SK-N-SH treated with all-trans-retinoic acid at 6 μM for 48 hours (cell line): ENCODE data around the gene TSTD1.

ENCODE experiments used
- ATAC-seq: fragments of 200-7000 bp; cut with Tn5 transposase; 3 replicates; pipeline ENCODE4 v1.9.1; 2020; ENCODE audit warnings: mild to moderate bottlenecking, moderate library complexity
- ARNTL ChIP-seq: fragments of 450-650 bp; formaldehyde crosslinking; IDR thresholded peaks from 2 replicates; pipeline ENCODE4 v1.5.0; 2020; ENCODE audit warnings: low read depth, mild to moderate bottlenecking, moderate library complexity, borderline replicate concordance
- BACH2 ChIP-seq: fragments of 250-450 bp; sonication (Bioruptor Pico); IDR thresholded peaks from 2 replicates; pipeline ENCODE4 v1.9.0; 2021; ENCODE audit warnings: mild to moderate bottlenecking, borderline replicate concordance
- CSDC2 ChIP-seq: fragments of 250-450 bp; sonication (Bioruptor Pico); IDR thresholded peaks from 2 replicates; pipeline ENCODE4 v1.5.0; 2020; ENCODE audit warnings: mild to moderate bottlenecking, moderate library complexity
- ESRRG ChIP-seq: fragments of 250-450 bp; sonication (Bioruptor Pico); IDR thresholded peaks from 2 replicates; pipeline ENCODE4 v1.6.1; 2021; ENCODE audit warnings: mild to moderate bottlenecking
- GLIS3 ChIP-seq: fragments of 250-450 bp; sonication (Bioruptor Pico); IDR thresholded peaks from 2 replicates; pipeline ENCODE4 v1.5.0; 2020; ENCODE audit warnings: mild to moderate bottlenecking, moderate library complexity
- ISL1 ChIP-seq: fragments of 250-450 bp; sonication (Bioruptor Pico); IDR thresholded peaks from 2 replicates; pipeline ENCODE4 v2.1.2; 2022; ENCODE audit warnings: mild to moderate bottlenecking, moderate library complexity
- OSR1 ChIP-seq: fragments of 250-450 bp; sonication (Bioruptor Pico); IDR thresholded peaks from 2 replicates; pipeline ENCODE4 v1.8.0; 2022; ENCODE audit warnings: moderate library complexity, mild to moderate bottlenecking, inconsistent platforms
- PPARA ChIP-seq: fragments of 250-450 bp; sonication (Bioruptor Pico); IDR thresholded peaks from 2 replicates; pipeline ENCODE4 v1.5.0; 2020; ENCODE audit warnings: mild to moderate bottlenecking, borderline replicate concordance
- SNAI2 ChIP-seq: fragments of 250-450 bp; sonication (Bioruptor Pico); IDR thresholded peaks from 2 replicates; pipeline ENCODE4 v1.5.0; 2020; ENCODE audit warnings: mild to moderate bottlenecking, moderate library complexity
- TOX ChIP-seq: fragments of 250-450 bp; sonication (Bioruptor Pico); IDR thresholded peaks from 2 replicates; pipeline ENCODE4 v1.8.0; 2021; ENCODE audit warnings: mild to moderate bottlenecking, moderate library complexity, borderline replicate concordance
- ZC3H10 ChIP-seq: fragments of 250-450 bp; sonication (Bioruptor Pico); IDR thresholded peaks from 2 replicates; pipeline ENCODE4 v1.5.1; 2021; ENCODE audit warnings: mild to moderate bottlenecking, moderate library complexity
- ZFP3 ChIP-seq: fragments of 250-450 bp; sonication (Bioruptor Pico); IDR thresholded peaks from 2 replicates; pipeline ENCODE4 v1.5.0; 2020; ENCODE audit warnings: mild to moderate bottlenecking, moderate library complexity
- ZFP30 ChIP-seq: fragments of 450-650 bp; formaldehyde crosslinking; IDR thresholded peaks from 2 replicates; pipeline ENCODE4 v1.5.0; 2022; ENCODE audit warnings: mild to moderate bottlenecking, moderate library complexity
- ZNF565 ChIP-seq: fragments of 450-650 bp; formaldehyde crosslinking; conservative IDR thresholded peaks from 2 replicates; pipeline ENCODE4 v1.5.0; 2020; ENCODE audit warnings: low read depth, mild to moderate bottlenecking, moderate library complexity
- ZNF70 ChIP-seq: fragments of 450-650 bp; formaldehyde crosslinking; IDR thresholded peaks from 2 replicates; pipeline ENCODE4 v1.5.0; 2020; ENCODE audit warnings: mild to moderate bottlenecking, moderate library complexity
- ZNF8 ChIP-seq: fragments of 450-650 bp; formaldehyde crosslinking; IDR thresholded peaks from 2 replicates; pipeline ENCODE4 v1.5.0; 2020; ENCODE audit warnings: mild to moderate bottlenecking, moderate library complexity
- TF ChIP-seq, protein P1 (sequence below): fragments of 250-450 bp; sonication (Bioruptor Pico); IDR thresholded peaks from 2 replicates; pipeline ENCODE4 v1.5.1; 2020; ENCODE audit warnings: low read depth, mild to moderate bottlenecking, moderate library complexity
- TF ChIP-seq, protein P2 (sequence below): fragments of 250-450 bp; sonication (Bioruptor Pico); IDR thresholded peaks from 2 replicates; pipeline ENCODE4 v1.8.0; 2021; ENCODE audit warnings: low read depth, mild to moderate bottlenecking, moderate library complexity, borderline replicate concordance
- TF ChIP-seq, protein P3 (sequence below): fragments of 250-450 bp; sonication (Bioruptor Pico); IDR thresholded peaks from 2 replicates; pipeline ENCODE4 v1.5.1; 2021; ENCODE audit warnings: mild to moderate bottlenecking, moderate library complexity
- TF ChIP-seq, protein P4 (sequence below): fragments of 250-450 bp; sonication (Bioruptor Pico); IDR thresholded peaks from 2 replicates; pipeline ENCODE4 v1.8.0; 2020; ENCODE audit warnings: mild to moderate bottlenecking, moderate library complexity, borderline replicate concordance
- TF ChIP-seq, protein P5 (sequence below): fragments of 250-450 bp; sonication (Bioruptor Pico); IDR thresholded peaks from 2 replicates; pipeline ENCODE4 v1.5.0; 2020; ENCODE audit warnings: mild to moderate bottlenecking, moderate library complexity

TSTD1 gene

DNA sequence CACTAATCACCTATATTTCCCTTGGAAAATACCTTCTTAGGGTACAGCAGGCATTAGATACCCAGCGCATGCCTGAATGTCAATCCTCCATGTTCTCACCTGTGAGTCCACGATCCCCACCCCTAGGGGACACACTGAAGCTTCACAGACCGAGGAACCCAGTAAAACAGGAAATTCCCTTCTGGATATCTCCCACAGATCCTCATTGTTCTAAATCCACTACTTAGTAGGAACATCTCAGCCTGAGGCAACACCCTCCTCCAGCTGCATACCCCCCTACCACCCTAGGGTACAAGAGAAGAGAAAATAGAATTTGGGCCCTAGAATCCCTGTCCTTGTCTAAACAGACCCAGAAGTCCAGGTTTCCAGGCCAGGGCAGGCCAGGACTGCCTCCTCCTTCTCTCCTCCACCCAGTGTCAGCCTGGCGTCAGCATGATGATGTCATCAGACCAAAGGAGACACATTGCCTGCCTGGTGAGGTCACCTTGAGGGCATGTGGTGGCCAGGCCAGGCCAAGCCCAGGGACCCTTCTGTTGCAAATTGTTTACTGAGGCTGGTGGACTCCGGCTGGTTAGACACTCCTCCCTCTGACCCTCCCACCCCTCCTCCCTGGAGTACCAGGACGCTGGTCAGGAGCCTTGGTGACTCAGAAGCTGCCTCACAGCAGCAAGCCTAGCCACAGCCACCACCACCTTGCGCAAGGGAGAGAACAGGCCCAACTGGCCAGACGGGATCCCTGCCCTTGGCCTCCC lies 44.4 kb upstream of the TSTD1 start:
- ATAC-seq = peak; percentile 87
- TF ChIP-seq ZC3H10 (CRISPR knock-in tag) (no peak), OSR1 (CRISPR knock-in tag) (no peak), BACH2 (no peak), GLIS3 (CRISPR knock-in tag) (no peak), ESRRG (CRISPR knock-in tag) (no peak), CSDC2 (CRISPR knock-in tag) (no peak), ISL1 (CRISPR knock-in tag) (no peak), ARNTL (CRISPR knock-in tag) (no peak), ZNF565 (CRISPR knock-in tag) (no peak), ZFP30 (CRISPR knock-in tag) (no peak), ZFP3 (CRISPR knock-in tag) (no peak), ZNF70 (CRISPR knock-in tag) (no peak)
- TF ChIP-seq, protein P1, sequence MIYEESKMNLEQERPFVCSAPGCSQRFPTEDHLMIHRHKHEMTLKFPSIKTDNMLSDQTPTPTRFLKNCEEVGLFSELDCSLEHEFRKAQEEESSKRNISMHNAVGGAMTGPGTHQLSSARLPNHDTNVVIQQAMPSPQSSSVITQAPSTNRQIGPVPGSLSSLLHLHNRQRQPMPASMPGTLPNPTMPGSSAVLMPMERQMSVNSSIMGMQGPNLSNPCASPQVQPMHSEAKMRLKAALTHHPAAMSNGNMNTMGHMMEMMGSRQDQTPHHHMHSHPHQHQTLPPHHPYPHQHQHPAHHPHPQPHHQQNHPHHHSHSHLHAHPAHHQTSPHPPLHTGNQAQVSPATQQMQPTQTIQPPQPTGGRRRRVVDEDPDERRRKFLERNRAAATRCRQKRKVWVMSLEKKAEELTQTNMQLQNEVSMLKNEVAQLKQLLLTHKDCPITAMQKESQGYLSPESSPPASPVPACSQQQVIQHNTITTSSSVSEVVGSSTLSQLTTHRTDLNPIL = no peak
- TF ChIP-seq, protein P2, sequence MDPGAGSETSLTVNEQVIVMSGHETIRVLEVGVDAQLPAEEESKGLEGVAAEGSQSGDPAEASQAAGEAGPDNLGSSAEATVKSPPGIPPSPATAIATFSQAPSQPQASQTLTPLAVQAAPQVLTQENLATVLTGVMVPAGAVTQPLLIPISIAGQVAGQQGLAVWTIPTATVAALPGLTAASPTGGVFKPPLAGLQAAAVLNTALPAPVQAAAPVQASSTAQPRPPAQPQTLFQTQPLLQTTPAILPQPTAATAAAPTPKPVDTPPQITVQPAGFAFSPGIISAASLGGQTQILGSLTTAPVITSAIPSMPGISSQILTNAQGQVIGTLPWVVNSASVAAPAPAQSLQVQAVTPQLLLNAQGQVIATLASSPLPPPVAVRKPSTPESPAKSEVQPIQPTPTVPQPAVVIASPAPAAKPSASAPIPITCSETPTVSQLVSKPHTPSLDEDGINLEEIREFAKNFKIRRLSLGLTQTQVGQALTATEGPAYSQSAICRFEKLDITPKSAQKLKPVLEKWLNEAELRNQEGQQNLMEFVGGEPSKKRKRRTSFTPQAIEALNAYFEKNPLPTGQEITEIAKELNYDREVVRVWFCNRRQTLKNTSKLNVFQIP (CRISPR knock-in tag) = no peak
- TF ChIP-seq, protein P3, sequence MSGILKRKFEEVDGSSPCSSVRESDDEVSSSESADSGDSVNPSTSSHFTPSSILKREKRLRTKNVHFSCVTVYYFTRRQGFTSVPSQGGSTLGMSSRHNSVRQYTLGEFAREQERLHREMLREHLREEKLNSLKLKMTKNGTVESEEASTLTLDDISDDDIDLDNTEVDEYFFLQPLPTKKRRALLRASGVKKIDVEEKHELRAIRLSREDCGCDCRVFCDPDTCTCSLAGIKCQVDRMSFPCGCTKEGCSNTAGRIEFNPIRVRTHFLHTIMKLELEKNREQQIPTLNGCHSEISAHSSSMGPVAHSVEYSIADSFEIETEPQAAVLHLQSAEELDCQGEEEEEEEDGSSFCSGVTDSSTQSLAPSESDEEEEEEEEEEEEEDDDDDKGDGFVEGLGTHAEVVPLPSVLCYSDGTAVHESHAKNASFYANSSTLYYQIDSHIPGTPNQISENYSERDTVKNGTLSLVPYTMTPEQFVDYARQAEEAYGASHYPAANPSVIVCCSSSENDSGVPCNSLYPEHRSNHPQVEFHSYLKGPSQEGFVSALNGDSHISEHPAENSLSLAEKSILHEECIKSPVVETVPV = no peak
- TF ChIP-seq, protein P4, sequence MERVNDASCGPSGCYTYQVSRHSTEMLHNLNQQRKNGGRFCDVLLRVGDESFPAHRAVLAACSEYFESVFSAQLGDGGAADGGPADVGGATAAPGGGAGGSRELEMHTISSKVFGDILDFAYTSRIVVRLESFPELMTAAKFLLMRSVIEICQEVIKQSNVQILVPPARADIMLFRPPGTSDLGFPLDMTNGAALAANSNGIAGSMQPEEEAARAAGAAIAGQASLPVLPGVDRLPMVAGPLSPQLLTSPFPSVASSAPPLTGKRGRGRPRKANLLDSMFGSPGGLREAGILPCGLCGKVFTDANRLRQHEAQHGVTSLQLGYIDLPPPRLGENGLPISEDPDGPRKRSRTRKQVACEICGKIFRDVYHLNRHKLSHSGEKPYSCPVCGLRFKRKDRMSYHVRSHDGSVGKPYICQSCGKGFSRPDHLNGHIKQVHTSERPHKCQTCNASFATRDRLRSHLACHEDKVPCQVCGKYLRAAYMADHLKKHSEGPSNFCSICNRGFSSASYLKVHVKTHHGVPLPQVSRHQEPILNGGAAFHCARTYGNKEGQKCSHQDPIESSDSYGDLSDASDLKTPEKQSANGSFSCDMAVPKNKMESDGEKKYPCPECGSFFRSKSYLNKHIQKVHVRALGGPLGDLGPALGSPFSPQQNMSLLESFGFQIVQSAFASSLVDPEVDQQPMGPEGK (CRISPR knock-in tag) = no peak
- TF ChIP-seq, all 23 proteins: peak for 0

DNA sequence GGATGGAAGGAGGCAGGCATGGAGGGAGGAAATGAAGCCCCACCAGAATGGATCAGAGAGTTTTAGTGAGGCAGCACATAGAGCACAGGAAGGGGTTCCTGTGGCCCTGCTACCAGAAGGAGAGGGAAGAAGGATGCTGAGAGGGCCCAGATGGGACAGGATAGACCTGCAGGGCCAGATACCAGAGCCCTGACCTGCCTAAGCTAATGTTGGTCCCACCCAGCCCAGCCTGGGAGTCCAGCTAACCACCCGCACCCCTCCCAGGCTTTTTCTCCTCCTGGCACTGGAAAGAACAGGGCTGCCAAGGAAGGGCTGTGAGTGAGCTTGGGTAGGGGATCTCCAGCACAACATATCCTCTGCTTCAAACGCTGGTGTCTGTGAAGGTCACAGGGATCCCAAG lies 43.7 kb upstream of the TSTD1 start:
- TF ChIP-seq ZNF70 (CRISPR knock-in tag) = no peak
- TF ChIP-seq CSDC2 (CRISPR knock-in tag) = no peak
- TF ChIP-seq, protein P5, sequence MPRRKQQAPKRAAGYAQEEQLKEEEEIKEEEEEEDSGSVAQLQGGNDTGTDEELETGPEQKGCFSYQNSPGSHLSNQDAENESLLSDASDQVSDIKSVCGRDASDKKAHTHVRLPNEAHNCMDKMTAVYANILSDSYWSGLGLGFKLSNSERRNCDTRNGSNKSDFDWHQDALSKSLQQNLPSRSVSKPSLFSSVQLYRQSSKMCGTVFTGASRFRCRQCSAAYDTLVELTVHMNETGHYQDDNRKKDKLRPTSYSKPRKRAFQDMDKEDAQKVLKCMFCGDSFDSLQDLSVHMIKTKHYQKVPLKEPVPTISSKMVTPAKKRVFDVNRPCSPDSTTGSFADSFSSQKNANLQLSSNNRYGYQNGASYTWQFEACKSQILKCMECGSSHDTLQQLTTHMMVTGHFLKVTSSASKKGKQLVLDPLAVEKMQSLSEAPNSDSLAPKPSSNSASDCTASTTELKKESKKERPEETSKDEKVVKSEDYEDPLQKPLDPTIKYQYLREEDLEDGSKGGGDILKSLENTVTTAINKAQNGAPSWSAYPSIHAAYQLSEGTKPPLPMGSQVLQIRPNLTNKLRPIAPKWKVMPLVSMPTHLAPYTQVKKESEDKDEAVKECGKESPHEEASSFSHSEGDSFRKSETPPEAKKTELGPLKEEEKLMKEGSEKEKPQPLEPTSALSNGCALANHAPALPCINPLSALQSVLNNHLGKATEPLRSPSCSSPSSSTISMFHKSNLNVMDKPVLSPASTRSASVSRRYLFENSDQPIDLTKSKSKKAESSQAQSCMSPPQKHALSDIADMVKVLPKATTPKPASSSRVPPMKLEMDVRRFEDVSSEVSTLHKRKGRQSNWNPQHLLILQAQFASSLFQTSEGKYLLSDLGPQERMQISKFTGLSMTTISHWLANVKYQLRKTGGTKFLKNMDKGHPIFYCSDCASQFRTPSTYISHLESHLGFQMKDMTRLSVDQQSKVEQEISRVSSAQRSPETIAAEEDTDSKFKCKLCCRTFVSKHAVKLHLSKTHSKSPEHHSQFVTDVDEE = no peak
- no peak for TF ChIP-seq ZC3H10 (CRISPR knock-in tag)
- TF ChIP-seq, protein P1 = no peak
- TF ChIP-seq ZFP30 (CRISPR knock-in tag) = no peak
- no peak for TF ChIP-seq ISL1 (CRISPR knock-in tag)
- TF ChIP-seq ZNF8 (CRISPR knock-in tag) = no peak
- TF ChIP-seq TOX (CRISPR knock-in tag) = no peak
- no peak for ATAC-seq

DNA sequence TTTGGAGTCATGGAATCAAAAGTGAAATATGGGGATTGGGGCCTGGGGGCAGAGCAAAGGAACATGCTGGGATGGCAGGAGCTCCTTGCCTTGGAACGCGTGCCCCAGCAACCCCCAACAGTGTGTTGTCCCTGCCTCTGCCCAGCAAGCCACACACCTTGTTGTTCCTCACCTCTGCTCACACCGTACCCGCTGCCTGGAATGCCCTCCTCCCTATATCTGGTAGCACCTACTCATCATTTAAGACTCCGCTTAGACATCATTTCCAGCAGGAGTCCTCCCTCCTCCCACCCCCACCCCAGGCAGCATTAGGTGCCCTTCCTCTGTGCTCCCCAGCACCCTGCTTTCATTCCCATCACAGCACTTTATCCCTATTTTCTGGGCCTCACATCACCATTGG lies 42.8 kb upstream of the TSTD1 start:
- ATAC-seq = no peak
- TF ChIP-seq, protein P2 (CRISPR knock-in tag) = no peak
- TF ChIP-seq PPARA (CRISPR knock-in tag) (no peak), SNAI2 (CRISPR knock-in tag) (no peak)
- TF ChIP-seq, protein P5 = no peak
